ENCODE measurements around the gene TK1.

The TK1 gene

DNA sequence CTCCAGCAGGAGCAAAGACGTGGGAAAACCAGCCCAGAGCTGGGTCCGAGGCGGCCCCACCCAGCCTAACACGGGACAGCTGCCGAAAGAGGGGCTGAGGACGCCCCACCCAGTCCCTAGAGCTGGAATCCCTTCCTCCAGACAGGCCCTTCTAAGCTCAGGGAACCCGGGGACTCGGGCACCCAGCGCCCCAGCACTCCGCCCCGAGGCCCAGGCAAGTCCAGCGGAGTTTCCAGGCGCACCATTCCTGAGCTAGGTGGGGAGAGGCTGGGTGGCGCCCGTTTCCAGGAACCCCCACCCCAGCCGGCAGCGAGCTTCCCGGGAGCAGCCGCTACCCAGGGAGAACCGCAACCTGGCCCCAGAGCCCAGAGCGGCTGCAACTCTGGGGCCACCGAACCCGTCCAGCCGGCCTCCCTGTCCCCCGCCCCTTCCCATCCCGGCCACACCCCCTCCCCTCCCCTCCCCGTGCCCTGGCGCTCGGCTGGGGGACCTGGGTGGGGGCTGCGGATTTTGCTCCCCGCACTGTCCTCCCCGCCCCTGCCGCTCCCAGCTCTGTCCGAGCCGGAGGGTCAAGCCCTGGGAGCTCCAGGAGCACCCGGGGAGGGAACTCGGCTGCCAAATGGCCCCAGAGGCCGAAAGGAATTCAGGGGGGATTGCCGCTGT is 58.8 kb downstream of the TK1 start:
- H3K36me3 Mint-ChIP-seq (ENCODE audit: low read depth) = peaks cover 9% of the 10 kb centered on the region
- H3K4me1 Mint-ChIP-seq = peaks cover 27% of the 10 kb centered on the region
- no peaks in the 10 kb centered on the region for H3K9me3 Mint-ChIP-seq
- H3K27me3 Mint-ChIP-seq (ENCODE audit: low read depth) = peaks cover 21% of the 10 kb centered on the region
- H3K4me3 Mint-ChIP-seq = peak overlapping the region; percentile 81 to 85 (median 83)
- peak overlapping the region in 1 of 3 experiments; percentile 79 for H3K27ac Mint-ChIP-seq
- TF ChIP-seq, protein P1, sequence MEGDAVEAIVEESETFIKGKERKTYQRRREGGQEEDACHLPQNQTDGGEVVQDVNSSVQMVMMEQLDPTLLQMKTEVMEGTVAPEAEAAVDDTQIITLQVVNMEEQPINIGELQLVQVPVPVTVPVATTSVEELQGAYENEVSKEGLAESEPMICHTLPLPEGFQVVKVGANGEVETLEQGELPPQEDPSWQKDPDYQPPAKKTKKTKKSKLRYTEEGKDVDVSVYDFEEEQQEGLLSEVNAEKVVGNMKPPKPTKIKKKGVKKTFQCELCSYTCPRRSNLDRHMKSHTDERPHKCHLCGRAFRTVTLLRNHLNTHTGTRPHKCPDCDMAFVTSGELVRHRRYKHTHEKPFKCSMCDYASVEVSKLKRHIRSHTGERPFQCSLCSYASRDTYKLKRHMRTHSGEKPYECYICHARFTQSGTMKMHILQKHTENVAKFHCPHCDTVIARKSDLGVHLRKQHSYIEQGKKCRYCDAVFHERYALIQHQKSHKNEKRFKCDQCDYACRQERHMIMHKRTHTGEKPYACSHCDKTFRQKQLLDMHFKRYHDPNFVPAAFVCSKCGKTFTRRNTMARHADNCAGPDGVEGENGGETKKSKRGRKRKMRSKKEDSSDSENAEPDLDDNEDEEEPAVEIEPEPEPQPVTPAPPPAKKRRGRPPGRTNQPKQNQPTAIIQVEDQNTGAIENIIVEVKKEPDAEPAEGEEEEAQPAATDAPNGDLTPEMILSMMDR (IDR thresholded peaks at IDR 0.05; ENCODE audit: unreplicated experiment in 3 of 3) = no peak

DNA sequence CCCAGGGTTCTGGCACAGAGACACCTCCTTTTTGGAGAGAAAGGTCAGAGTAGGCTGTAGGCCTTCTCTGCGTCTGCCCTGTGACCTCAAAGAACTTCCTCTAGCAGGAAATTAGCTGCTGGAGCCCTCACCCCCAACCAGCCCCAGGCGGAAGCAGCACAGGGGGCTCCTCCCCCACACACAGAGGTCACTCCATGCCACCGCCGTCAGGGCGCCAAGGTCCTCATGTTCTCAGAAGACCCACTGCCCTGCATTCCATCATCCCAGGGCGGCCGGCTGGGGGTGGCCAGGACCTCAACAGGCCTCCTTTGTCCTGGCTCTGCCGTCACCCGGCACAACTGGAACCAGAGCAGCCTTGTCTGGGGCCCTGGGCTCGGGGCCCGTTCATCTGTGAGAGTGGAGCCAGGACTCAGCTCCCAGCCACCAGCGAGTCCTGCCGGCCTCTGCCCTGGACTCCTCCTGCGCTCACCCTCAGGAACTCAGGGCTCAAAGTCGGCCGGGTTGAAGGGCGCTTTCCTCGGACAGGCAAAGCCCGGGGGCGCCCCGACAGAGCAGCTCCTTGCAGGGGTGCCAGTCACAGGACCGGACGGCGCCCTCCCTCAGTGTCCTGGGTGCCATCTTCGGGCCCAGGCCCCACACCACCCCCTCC is 59.5 kb downstream of the TK1 start:
- Mint-ChIP-seq H3K27me3 (ENCODE audit: low read depth) (peaks cover 15% of the 10 kb centered on the region), H3K36me3 (ENCODE audit: low read depth) (peaks cover 12% of the 10 kb centered on the region), H3K9me3 (no peaks in the 10 kb centered on the region), H3K27ac (peak overlapping the region in 2 of 3 experiments; percentile 64 to 79), H3K4me1 (peaks cover 27% of the 10 kb centered on the region), H3K4me3 (peak overlapping the region; percentile 81 to 85 (median 83))
- TF ChIP-seq, protein P1 (IDR thresholded peaks at IDR 0.05; ENCODE audit: unreplicated experiment in 3 of 3) = no peak

DNA sequence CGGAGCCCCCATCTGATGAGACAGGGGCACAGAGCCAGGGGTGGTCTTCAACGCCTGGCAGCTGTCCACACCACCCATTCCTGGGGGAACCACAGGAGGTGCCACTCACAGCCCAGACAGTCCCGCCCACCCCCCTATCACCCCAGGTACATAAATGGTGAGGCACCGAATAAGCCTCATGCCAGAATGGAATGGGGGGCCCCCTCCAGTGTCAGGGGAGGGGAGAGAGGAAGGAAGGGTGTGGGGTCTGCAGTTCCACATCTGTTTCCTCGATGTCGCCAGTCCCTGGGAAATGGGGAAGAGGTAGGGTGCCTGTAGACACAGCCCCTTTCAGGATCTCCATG is 60.0 kb downstream of the TK1 start:
- Mint-ChIP-seq H3K27me3 (ENCODE audit: low read depth) (peaks cover 15% of the 10 kb centered on the region), H3K4me1 (peaks cover 27% of the 10 kb centered on the region), H3K9me3 (no peaks in the 10 kb centered on the region), H3K4me3 (peak overlapping the region; percentile 81 to 85 (median 83)), H3K27ac (peak overlapping the region in 2 of 3 experiments; percentile 64 to 79), H3K36me3 (ENCODE audit: low read depth) (peaks cover 12% of the 10 kb centered on the region)
- TF ChIP-seq, protein P1 (IDR thresholded peaks at IDR 0.05; ENCODE audit: unreplicated experiment in 3 of 3) = no peak

DNA sequence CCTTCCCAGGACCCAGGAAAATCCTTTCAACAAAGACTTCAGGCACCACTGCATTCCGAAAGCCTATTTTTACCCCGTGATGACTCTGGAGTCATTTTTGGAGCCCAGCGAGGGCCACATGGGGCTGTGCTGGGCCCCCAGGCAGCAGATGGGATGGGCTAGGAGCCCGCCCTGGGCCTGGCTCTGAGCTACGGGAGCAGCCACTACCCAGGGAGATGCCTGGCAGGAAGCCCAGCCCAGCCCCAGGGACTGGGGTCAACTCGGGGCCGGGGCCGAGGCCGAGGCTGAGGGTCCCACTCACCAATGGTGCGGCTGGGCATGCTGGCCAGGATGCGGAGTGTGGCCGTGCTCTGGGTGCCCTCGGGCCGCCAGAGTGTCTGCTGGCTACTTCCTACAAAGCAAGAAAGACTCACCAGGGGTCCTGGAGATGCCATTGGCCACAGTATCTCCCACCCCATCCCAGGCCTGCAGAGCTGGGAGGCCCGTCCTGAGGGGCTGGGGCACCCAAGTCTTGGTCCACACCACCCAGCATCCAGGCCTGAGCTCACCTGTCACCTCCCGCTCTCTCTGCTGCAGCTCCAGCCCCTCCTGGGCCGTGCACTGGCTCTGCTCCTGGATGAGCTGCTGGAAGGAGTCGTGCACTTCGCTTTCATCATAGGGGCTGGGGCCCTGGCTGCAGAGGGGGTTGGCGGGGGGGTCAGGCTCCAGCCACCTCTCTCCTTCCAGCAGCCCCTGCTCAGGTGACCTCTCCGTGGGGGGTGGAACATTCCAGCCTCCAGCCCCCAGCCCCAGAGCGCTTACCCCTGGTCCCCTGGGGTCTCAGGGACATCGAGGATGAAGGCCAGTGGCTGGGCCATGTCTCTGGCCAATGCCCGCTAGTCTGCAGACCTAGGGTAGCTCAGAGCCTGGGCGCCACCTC is 60.6 kb downstream of the TK1 start:
- TF ChIP-seq, protein P1 (IDR thresholded peaks at IDR 0.05; ENCODE audit: unreplicated experiment in 3 of 3) = no peak
- peaks cover 27% of the 10 kb centered on the region for H3K4me1 Mint-ChIP-seq

DNA sequence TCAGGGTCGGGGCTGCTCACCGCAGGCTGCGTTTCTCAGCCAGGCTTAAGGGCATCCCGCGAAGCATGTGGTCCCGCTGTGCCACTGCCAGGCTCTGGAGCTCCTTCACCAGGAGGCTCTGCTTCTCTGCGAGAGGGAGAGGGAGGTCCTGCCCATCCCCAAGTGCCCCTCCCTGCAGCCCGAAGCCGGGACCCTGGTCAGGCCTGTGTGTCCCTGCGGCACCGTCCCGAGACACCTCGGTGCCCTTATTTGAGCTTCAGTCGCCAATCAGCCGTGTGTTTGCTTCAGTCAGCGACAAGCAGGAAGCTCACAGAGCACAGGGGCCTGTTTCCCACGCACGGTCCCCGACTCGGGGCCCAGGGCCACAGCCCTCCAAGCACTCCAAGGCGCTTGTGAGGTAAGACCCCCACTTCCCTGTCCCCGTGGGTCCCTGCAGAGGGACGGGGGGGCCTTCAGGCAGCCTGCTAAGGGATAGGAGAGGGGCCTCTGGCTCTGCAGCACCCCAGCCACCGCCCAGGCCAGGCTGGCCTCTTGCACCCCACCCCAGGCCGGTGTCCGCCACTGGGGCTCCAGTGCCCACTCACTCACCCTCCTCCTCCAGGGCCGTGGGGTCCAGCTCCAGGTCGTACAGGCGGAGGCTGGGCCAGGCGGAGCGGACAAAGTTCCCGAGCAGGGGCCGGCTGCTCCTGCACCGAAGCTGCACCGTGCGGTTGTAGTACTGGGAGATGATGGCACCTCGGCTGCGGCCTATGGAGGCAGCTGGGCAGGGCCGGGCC is 61.5 kb downstream of the TK1 start:
- Mint-ChIP-seq H3K4me3 (no peak overlapping the region), H3K9me3 (no peaks in the 10 kb centered on the region), H3K27ac (no peak overlapping the region), H3K36me3 (ENCODE audit: low read depth) (peaks cover 12% of the 10 kb centered on the region), H3K27me3 (ENCODE audit: low read depth) (peaks cover 5% of the 10 kb centered on the region), H3K4me1 (peaks cover 27% of the 10 kb centered on the region)
- TF ChIP-seq, protein P1 (IDR thresholded peaks at IDR 0.05; ENCODE audit: unreplicated experiment in 3 of 3) = no peak

More for the DNA sequence above, 60.6 kb downstream of the TK1 start:
- peaks cover 14% of the 10 kb centered on the region for H3K27me3 Mint-ChIP-seq (ENCODE audit: low read depth)
- H3K27ac Mint-ChIP-seq = peak overlapping the region in 2 of 3 experiments; percentile 20 to 25
- peaks cover 12% of the 10 kb centered on the region for H3K36me3 Mint-ChIP-seq (ENCODE audit: low read depth)
- peak overlapping the region in 1 of 3 experiments; percentile 63 for H3K4me3 Mint-ChIP-seq
- no peaks in the 10 kb centered on the region for H3K9me3 Mint-ChIP-seq
